Thyroid gland (tissue), 4 donors: Measurements from ENCODE around the gene VASP. TPM values are rescaled to one million over a fixed set of nuclear protein-coding genes. Genes with fewer than 3 reads are reported as not detected.

Experiments
- DNase-seq, 2 donors: peaks; one replicate each; pipeline ENCODE4 v3.0.0-alpha.2; 2019
- H3K27ac ChIP-seq, 3 donors: fragments of 200-600 bp; sonication (generic); 1 replicate in 2 of 3; 2 replicates in 1 of 3; pipeline ENCODE4 v1.5.1; 2016 to 2019; ENCODE audit warnings: mild to moderate bottlenecking in 1 of 3, moderate library complexity in 1 of 3
- H3K27me3 ChIP-seq: fragments of 200-600 bp; sonication (generic); one replicate; pipeline ENCODE4 v1.5.1; 2019
- H3K36me3 ChIP-seq, 2 donors: fragments of 200-600 bp; sonication (generic); one replicate each; pipeline ENCODE4 v1.5.1; 2016 to 2019
- H3K4me1 ChIP-seq, 2 donors: fragments of 200-600 bp; sonication (generic); one replicate each; pipeline ENCODE4 v1.5.1; 2017 to 2019
- H3K4me3 ChIP-seq, 3 donors: fragments of 200-600 bp; sonication (generic); replicated peaks in 1 of 3; 1 replicate in 2 of 3; 2 replicates in 1 of 3; pipeline ENCODE4 v1.5.1; 2016; ENCODE audit warnings: mild to moderate bottlenecking in 1 of 3
- H3K9me3 ChIP-seq: fragments of 200-600 bp; sonication (generic); one replicate; pipeline ENCODE4 v1.5.1; 2017
- CTCF ChIP-seq, 6 experiments: fragments of 200-600 bp in 3 of 6; fragments of 450-650 bp in 3 of 6; sonication (generic) in 3 of 6; IDR thresholded peaks; one replicate each; pipeline ENCODE4 v1.5.1; 2016 to 2019; ENCODE audit warnings: antibody characterized with exemption in 6 of 6, mild to moderate bottlenecking in 2 of 6, inconsistent platforms in 1 of 6, moderate library complexity in 1 of 6
- POLR2A ChIP-seq, 2 donors: fragments of 450-650 bp; IDR thresholded peaks; one replicate each; pipeline ENCODE4 v1.6.1; 2017; ENCODE audit warnings: antibody characterized with exemption in 2 of 2, mild to moderate bottlenecking in 2 of 2, moderate library complexity in 1 of 2
- WGBS, 2 donors: methylation state at CpG; one replicate each; pipeline ENCODE4 v1.1.5; 2017; 5-methylcytosine and 5-hydroxymethylcytosine counted together
- intact Hi-C: fragments of 100-400 bp; cut with DNase I; formaldehyde crosslinking; loops from one replicate; pipeline ENCODE4 v1.15.1; 2023
- total RNA-seq, 4 donors: library from RNA; depleted of rRNA; stranded (reverse); fragments of >200 nt; gene quantifications; one replicate each; pipeline ENCODE4 v1.2.3, GENCODE V29; 2016

VASP gene
- total RNA-seq, 4 donors from 2014 or later, result 34.3 to 50.8 (median 45.1) TPM

GRCh38 chr19:45526143-45526542, 18.9 kb downstream of the VASP start:
- Histone ChIP-seq H3K4me1 (peaks cover 10 to 15% of the 10 kb centered on the region in 2 donors), H3K27ac (no peak overlapping the region), H3K27me3 (no peaks in the 10 kb centered on the region), H3K9me3 (no peaks in the 10 kb centered on the region), H3K36me3 (peaks cover 6 to 19% of the 10 kb centered on the region in 2 donors), H3K4me3 (no peak overlapping the region)
- intact Hi-C loops, result loop anchor here (10.0 kb wide), 1 partner anchor 159 kb away; no protein-coding TSS in a partner anchor
- 68 to 78% methylated on average over 9 of the region's 9 CpGs for WGBS, 2 donors
- no peak for TF ChIP-seq CTCF (IDR thresholded peaks at IDR 0.05)
- no peak for TF ChIP-seq POLR2A (IDR thresholded peaks at IDR 0.05)
- DNase-seq, result peak; percentile 70 to 78

- intact Hi-C loops, result loop anchor here (10.0 kb wide), 1 partner anchor 158 kb away; no protein-coding TSS in a partner anchor
- H3K4me3 ChIP-seq, result no peak overlapping the region
- TF ChIP-seq CTCF (IDR thresholded peaks at IDR 0.05) (no peak), POLR2A (IDR thresholded peaks at IDR 0.05) (no peak)
- DNase-seq, result no peak
- WGBS, 2 donors, result 83 to 95% methylated on average over 4 of the region's 4 CpGs
- H3K9me3 ChIP-seq, result no peaks in the 10 kb centered on the region
- no peaks in the 10 kb centered on the region for H3K27me3 ChIP-seq
- H3K4me1 ChIP-seq, result peaks cover 10 to 15% of the 10 kb centered on the region in 2 donors
- H3K27ac ChIP-seq, result no peak overlapping the region
- H3K36me3 ChIP-seq, result peaks cover 4 to 18% of the 10 kb centered on the region in 2 donors
These were observed 19.7 kb downstream of the VASP start for GRCh38 chr19:45526971-45527370.

- no peak overlapping the region for H3K27ac ChIP-seq
- no peak for DNase-seq
- WGBS, 2 donors, result 81 to 82% methylated on average over 15 of the region's 15 CpGs
- H3K4me1 ChIP-seq, result peaks cover 10 to 15% of the 10 kb centered on the region in 2 donors
- no peaks in the 10 kb centered on the region for H3K9me3 ChIP-seq
- H3K27me3 ChIP-seq, result no peaks in the 10 kb centered on the region
- H3K36me3 ChIP-seq, result peaks cover 0 to 13% of the 10 kb centered on the region in 2 donors
- H3K4me3 ChIP-seq, result no peak overlapping the region
- TF ChIP-seq POLR2A (IDR thresholded peaks at IDR 0.05), result no peak
- no peak for TF ChIP-seq CTCF (IDR thresholded peaks at IDR 0.05)
- intact Hi-C loops, result loop anchor here (10.0 kb wide), 1 partner anchor 157 kb away; no protein-coding TSS in a partner anchor
These were observed 20.5 kb downstream of the VASP start for GRCh38 chr19:45527731-45528130.

- Histone ChIP-seq H3K4me3 (no peak overlapping the region), H3K27me3 (no peaks in the 10 kb centered on the region), H3K27ac (no peak overlapping the region), H3K9me3 (no peaks in the 10 kb centered on the region), H3K4me1 (peaks cover 10 to 15% of the 10 kb centered on the region in 2 donors), H3K36me3 (peaks cover 0 to 12% of the 10 kb centered on the region in 2 donors)
- TF ChIP-seq POLR2A (IDR thresholded peaks at IDR 0.05) (no peak), CTCF (IDR thresholded peaks at IDR 0.05) (no peak)
- intact Hi-C loops, result loop anchor here (10.0 kb wide), 1 partner anchor 157 kb away; no protein-coding TSS in a partner anchor
- DNase-seq, result peak in 1 of 2 donors; percentile 33
- 31% methylated on average over 17 of the region's 17 CpGs for WGBS, 2 donors
These were observed 21.0 kb downstream of the VASP start for GRCh38 chr19:45528149-45528743.

GRCh38 chr19:45528744-45529419, 21.6 kb downstream of the VASP start:
- Histone ChIP-seq H3K27ac (no peak overlapping the region), H3K36me3 (peaks cover 0 to 12% of the 10 kb centered on the region in 2 donors), H3K4me1 (peaks cover 10 to 15% of the 10 kb centered on the region in 2 donors), H3K4me3 (peak overlapping the region in 1 of 3 donors; percentile 23), H3K27me3 (no peaks in the 10 kb centered on the region), H3K9me3 (no peaks in the 10 kb centered on the region)
- TF ChIP-seq CTCF (IDR thresholded peaks at IDR 0.05), result no peak
- no peak for TF ChIP-seq POLR2A (IDR thresholded peaks at IDR 0.05)
- intact Hi-C loops, result loop anchor here (10.0 kb wide), 1 partner anchor 156 kb away; no protein-coding TSS in a partner anchor
- WGBS, 2 donors, result 3 to 7% methylated on average over 13 to 32 of the region's 49 CpGs
- peak; percentile 65 to 70 for DNase-seq
